GM12891 (cell line): ENCODE measurements around the gene COL25A1.
"Not testable (repeated sequence)": the region's sequence is repeated elsewhere in the genome, so short reads cannot be mapped to it uniquely, and the experiment has no call there.

Source experiments
- DNase-seq: peaks from one replicate; pipeline ENCODE4 v3.0.0; 2011; ENCODE audit warnings: low spot score; ENCODE audit not compliant: insufficient read length
- FAIRE-seq: peaks from 2 replicates; lab custom pipeline; 2011; peaks lifted over from hg19 to GRCh38; lab: Jason Lieb, UNC
- PAX5 ChIP-seq: IDR thresholded peaks from 2 replicates; pipeline ENCODE4 v1.6.1; 2011; ENCODE audit warnings: low read length, moderate library complexity, mild to moderate bottlenecking; ENCODE audit not compliant: insufficient read depth, severe bottlenecking
- POLR2A ChIP-seq: IDR thresholded peaks from 2 replicates; pipeline ENCODE4 v1.6.1; 2011; ENCODE audit warnings: low read depth, low read length, control low read depth
- POLR2AphosphoS5 ChIP-seq: IDR thresholded peaks from 2 replicates; pipeline ENCODE4 v1.6.1; 2011; ENCODE audit warnings: low read depth, low read length, control low read depth
- POU2F2 ChIP-seq: IDR thresholded peaks from 2 replicates; pipeline ENCODE4 v1.6.1; 2011; ENCODE audit warnings: low read depth, mild to moderate bottlenecking, control low read depth, low read length, moderate library complexity
- SPI1 ChIP-seq: IDR thresholded peaks from 2 replicates; pipeline ENCODE4 v1.6.1; 2011; ENCODE audit warnings: low read depth, low read length, control low read depth
- TAF1 ChIP-seq: IDR thresholded peaks from 2 replicates; pipeline ENCODE4 v1.6.1; 2011; ENCODE audit warnings: low read depth, low read length, control low read depth

The COL25A1 gene

DNA sequence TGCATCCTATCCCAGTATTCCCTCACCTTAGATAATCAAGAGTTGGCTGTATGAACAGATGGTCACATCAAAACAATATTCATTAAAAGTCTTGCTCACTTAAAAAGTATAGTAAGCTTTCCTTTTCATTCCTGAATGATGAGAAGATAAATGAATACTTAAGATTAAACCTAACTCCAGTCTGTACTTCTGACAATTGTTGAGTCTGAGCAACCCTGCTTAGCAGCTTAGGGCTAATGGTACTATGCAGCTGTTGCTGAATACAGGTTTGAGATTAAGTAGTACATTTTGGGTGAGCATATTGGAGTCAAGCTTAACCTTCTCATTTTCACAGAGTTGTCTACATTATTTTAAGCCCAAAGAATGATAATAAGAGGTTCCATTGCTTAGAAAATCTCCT lies 417.9 kb downstream of the COL25A1 start:
- FAIRE-seq (no peak), DNase-seq (no peak)
- TF ChIP-seq POLR2A (no peak), TAF1 (no peak), POU2F2 (no peak), SPI1 (no peak), PAX5 (no peak), POLR2AphosphoS5 (no peak)

- FAIRE-seq (no peak), DNase-seq (no peak)
- no peak for TF ChIP-seq TAF1
- TF ChIP-seq POLR2AphosphoS5 = no peak
- no peak for TF ChIP-seq PAX5
- no peak for TF ChIP-seq POU2F2
- TF ChIP-seq POLR2A = no peak
- TF ChIP-seq SPI1 = no peak
These were observed 420.5 kb downstream of the COL25A1 start for GRCh38 chr4:108881986-108882385.

- DNase-seq (no peak), FAIRE-seq (no peak)
- TF ChIP-seq SPI1 = no peak
- no peak for TF ChIP-seq POLR2A
- TF ChIP-seq PAX5 = no peak
- TF ChIP-seq TAF1 = no peak
- TF ChIP-seq POLR2AphosphoS5 = no peak
These were observed 421.3 kb downstream of the COL25A1 start for GRCh38 chr4:108881190-108881589.

DNA sequence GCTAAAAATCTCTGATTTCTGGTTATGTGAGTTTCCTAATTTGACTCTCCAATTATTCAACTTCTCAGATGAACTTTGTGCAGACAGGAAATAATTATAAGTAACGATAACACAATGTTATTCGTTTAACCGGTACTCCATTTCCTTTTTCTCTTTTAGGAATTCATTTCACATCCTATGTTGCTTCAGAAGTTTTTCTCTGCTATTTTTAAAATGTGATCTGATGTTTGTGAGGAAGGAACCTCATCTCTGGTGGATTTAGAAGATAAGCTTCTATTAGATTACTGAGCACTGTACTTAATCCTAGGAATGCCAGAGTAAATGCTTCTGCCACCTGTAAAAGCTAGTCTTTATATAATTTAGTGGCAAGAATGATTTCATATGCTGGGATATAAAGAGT lies 423.7 kb downstream of the COL25A1 start:
- FAIRE-seq (no peak), DNase-seq (no peak)
- TF ChIP-seq SPI1 (no peak), PAX5 (no peak), POLR2AphosphoS5 (no peak), POU2F2 (no peak), POLR2A (no peak), TAF1 (no peak)

DNA sequence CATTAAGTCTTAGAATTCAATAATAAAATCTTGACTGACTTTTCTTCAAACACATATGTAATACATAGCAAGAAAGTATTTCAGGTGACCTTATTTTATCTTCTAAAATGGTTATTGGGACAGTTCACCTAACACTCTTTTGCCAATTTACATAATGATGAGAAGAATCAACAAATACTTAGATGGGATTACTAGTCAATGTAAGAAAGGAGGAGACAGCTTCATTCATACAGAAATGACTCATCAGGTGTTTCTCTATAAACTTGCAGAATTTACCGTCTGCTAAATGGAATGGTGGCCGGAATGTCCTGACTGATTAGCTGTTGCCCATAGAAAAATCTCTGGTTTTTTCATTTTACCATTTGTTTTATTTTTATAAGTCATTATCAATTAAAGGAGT lies 424.6 kb downstream of the COL25A1 start:
- FAIRE-seq (no peak), DNase-seq (no peak)

GRCh38 chr4:108874806-108875205 lies 427.7 kb downstream of the COL25A1 start:
- DNase-seq (no peak), FAIRE-seq (no peak)
- TF ChIP-seq PAX5 (no peak), POLR2A (no peak), SPI1 (no peak), TAF1 (no peak), POLR2AphosphoS5 (no peak), POU2F2 (no peak)

More for the DNA sequence above, 424.6 kb downstream of the COL25A1 start:
- no peak for TF ChIP-seq TAF1
- no peak for TF ChIP-seq POLR2AphosphoS5
- no peak for TF ChIP-seq POU2F2
- no peak for TF ChIP-seq POLR2A
- no peak for TF ChIP-seq SPI1
- TF ChIP-seq PAX5 = no peak

- FAIRE-seq, DNase-seq: not testable (repeated sequence)
These were observed 432.5 kb downstream of the COL25A1 start for GRCh38 chr4:108869970-108870369.

- FAIRE-seq = no peak
- no peak for DNase-seq
- no peak for TF ChIP-seq POU2F2
These were observed 433.7 kb downstream of the COL25A1 start for GRCh38 chr4:108868606-108869227.

GRCh38 chr4:108867476-108867875 lies 435.0 kb downstream of the COL25A1 start:
- DNase-seq (no peak), FAIRE-seq (no peak)
- TF ChIP-seq PAX5 (no peak), POU2F2 (no peak), POLR2A (no peak), POLR2AphosphoS5 (no peak), SPI1 (no peak), TAF1 (no peak)

DNA sequence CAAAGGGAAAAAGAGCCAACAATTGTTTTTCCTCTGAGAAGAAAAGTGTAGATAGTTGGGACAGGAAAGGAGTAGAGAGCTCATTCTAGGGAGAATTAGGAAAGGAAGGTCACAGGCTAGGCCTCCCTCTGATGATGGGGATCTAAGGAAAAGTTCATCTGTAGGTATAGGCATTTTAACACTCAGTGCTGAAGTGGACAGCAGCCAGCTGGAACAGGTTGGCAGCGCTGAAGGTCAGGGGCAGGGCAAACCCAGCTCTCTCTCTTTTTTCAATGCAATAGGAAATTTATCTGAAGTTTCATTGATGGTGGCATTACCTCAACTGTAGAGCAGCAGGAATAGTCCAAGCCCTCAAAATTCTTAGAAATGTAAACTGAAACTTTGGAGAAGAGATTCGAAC lies 441.1 kb downstream of the COL25A1 start:
- FAIRE-seq = no peak
- DNase-seq = no peak
- TF ChIP-seq SPI1 = no peak
- no peak for TF ChIP-seq PAX5
- TF ChIP-seq POLR2A = no peak
- no peak for TF ChIP-seq POLR2AphosphoS5
- TF ChIP-seq POU2F2 = no peak
- TF ChIP-seq TAF1 = no peak
